HepG2 (cell line): ENCODE results near the gene ATP2B2. TPM values are rescaled to one million over a fixed set of nuclear protein-coding genes. Genes with fewer than 3 reads are reported as not detected.

Source experiments
- BRF2 ChIP-seq: sonication (generic); formaldehyde crosslinking; IDR thresholded peaks from 2 replicates; pipeline ENCODE4 v1.8.1; 2022; ENCODE audit warnings: mild to moderate bottlenecking, missing genetic modification reagents
- ETV5 ChIP-seq: IDR thresholded peaks from 2 replicates; pipeline ENCODE4 v1.6.1; 2018; ENCODE audit warnings: missing biosample characterization, missing genetic modification reagents, inconsistent platforms, borderline replicate concordance
- HDAC2 ChIP-seq: sonication (generic); formaldehyde crosslinking; IDR thresholded peaks from 2 replicates; pipeline ENCODE4 v1.4.0; 2020; ENCODE audit warnings: missing genetic modification reagents
- JDP2 ChIP-seq: sonication (generic); formaldehyde crosslinking; IDR thresholded peaks from 2 replicates; pipeline ENCODE4 v1.8.1; 2022; ENCODE audit warnings: missing genetic modification reagents, borderline replicate concordance
- KLF12 ChIP-seq: sonication (generic); formaldehyde crosslinking; IDR thresholded peaks from 2 replicates; pipeline ENCODE4 v1.4.0; 2020; ENCODE audit warnings: missing genetic modification reagents, borderline replicate concordance
- MIER3 ChIP-seq: IDR thresholded peaks from 2 replicates; pipeline ENCODE4 v1.6.1; 2016; ENCODE audit warnings: missing compliant biosample characterization, borderline replicate concordance
- NFYB ChIP-seq: sonication (generic); formaldehyde crosslinking; IDR thresholded peaks from 2 replicates; pipeline ENCODE4 v1.4.0; 2020; ENCODE audit warnings: missing genetic modification reagents
- SP5 ChIP-seq: IDR thresholded peaks from 2 replicates; pipeline ENCODE4 v1.6.1; 2016; ENCODE audit warnings: low read depth, borderline replicate concordance
- TBP ChIP-seq: sonication (generic); formaldehyde crosslinking; IDR thresholded peaks from 2 replicates; pipeline ENCODE4 v1.5.0; 2020; ENCODE audit warnings: missing genetic modification reagents
- TEAD2 ChIP-seq: sonication (generic); formaldehyde crosslinking; IDR thresholded peaks from 2 replicates; pipeline ENCODE4 v1.9.0; 2021; ENCODE audit warnings: missing genetic modification reagents
- THRA ChIP-seq: sonication (generic); formaldehyde crosslinking; IDR thresholded peaks from 2 replicates; pipeline ENCODE4 v1.4.0; 2020; ENCODE audit warnings: missing genetic modification reagents, borderline replicate concordance
- TIGD3 ChIP-seq: sonication (generic); formaldehyde crosslinking; IDR thresholded peaks from 2 replicates; pipeline ENCODE4 v1.5.1; 2020; ENCODE audit warnings: mild to moderate bottlenecking, missing genetic modification reagents, borderline replicate concordance
- ZBTB34 ChIP-seq: sonication (generic); formaldehyde crosslinking; IDR thresholded peaks from 2 replicates; pipeline ENCODE4 v1.8.0; 2022; ENCODE audit warnings: mild to moderate bottlenecking, missing genetic modification reagents
- ZKSCAN8 ChIP-seq: IDR thresholded peaks from 2 replicates; pipeline ENCODE4 v1.6.1; 2016; ENCODE audit warnings: borderline replicate concordance, missing genetic modification reagents, missing compliant biosample characterization
- ZNF292 ChIP-seq: sonication (generic); formaldehyde crosslinking; IDR thresholded peaks from 2 replicates; pipeline ENCODE4 v1.8.1; 2022; ENCODE audit warnings: mild to moderate bottlenecking, low read depth, missing genetic modification reagents, borderline replicate concordance
- ZNF605 ChIP-seq: sonication (generic); formaldehyde crosslinking; IDR thresholded peaks from 2 replicates; pipeline ENCODE4 v1.8.0; 2022; ENCODE audit warnings: mild to moderate bottlenecking, missing genetic modification reagents
- ZNF710 ChIP-seq: sonication (generic); formaldehyde crosslinking; IDR thresholded peaks from 2 replicates; pipeline ENCODE4 v1.5.0; 2020; ENCODE audit warnings: mild to moderate bottlenecking, missing genetic modification reagents, borderline replicate concordance
- ZNF749 ChIP-seq: sonication (generic); formaldehyde crosslinking; IDR thresholded peaks from 2 replicates; pipeline ENCODE4 v1.8.0; 2022; ENCODE audit warnings: mild to moderate bottlenecking, missing genetic modification reagents, moderate library complexity, borderline replicate concordance
- ZNF788 ChIP-seq: sonication (generic); formaldehyde crosslinking; IDR thresholded peaks from 2 replicates; pipeline ENCODE4 v1.5.0; 2020; ENCODE audit warnings: mild to moderate bottlenecking, missing genetic modification reagents, borderline replicate concordance
- polyA plus RNA-seq, 8 experiments: library from polyadenylated mRNA; depleted of rRNA in 3 of 8; stranded (reverse) in 7 of 8; unstranded in 1 of 8; fragments of >200 nt; fragmentation: Illumina TruSeq in 4 of 8; extraction: Trizol in 4 of 8; gene quantifications; 2 replicates each; pipeline versions ENCODE4 v1.2.1 to v1.2.3, GENCODE V29; 2011 to 2016; ENCODE audit warnings: low read depth in 4 of 8, missing spikeins in 1 of 8, mixed read lengths in 1 of 8; ENCODE audit not compliant: insufficient read depth in 1 of 8
- total RNA-seq, 5 experiments: library from RNA; depleted of rRNA; stranded (reverse); fragments of >200 nt; fragmentation: Illumina TruSeq; extraction: Trizol; gene quantifications; 2 replicates each; pipeline ENCODE4 v1.2.3, GENCODE V29; 2016; ENCODE audit warnings: low read depth in 1 of 5
- TF ChIP-seq, protein P1 (sequence below): sonication (generic); IDR thresholded peaks from 2 replicates; pipeline ENCODE4 v1.6.1; 2016; ENCODE audit warnings: low read depth, borderline replicate concordance

ATP2B2 gene
- total and polyA plus RNA-seq, 2 of the 13 experiments (the other 11 are each of a cell fraction or from before 2014, with no cell fraction given), result 1.5 to 2.3 TPM

- TF ChIP-seq JDP2 (CRISPR knock-in tag) (no peak), BRF2 (CRISPR knock-in tag) (no peak), ETV5 (CRISPR knock-in tag) (peak; percentile 78; the same call in 1 of the 2 replicates), TIGD3 (CRISPR knock-in tag) (no peak), SP5 (CRISPR knock-in tag) (0 out of 2 replicates have a peak, but pooled peaks have one; percentile 13), ZNF292 (CRISPR knock-in tag) (no peak), ZBTB34 (no peak), ZNF710 (CRISPR knock-in tag) (peak; percentile 83; the same call in 1 of the 2 replicates), ZNF749 (CRISPR knock-in tag) (no peak), TEAD2 (CRISPR knock-in tag) (no peak), ZKSCAN8 (CRISPR knock-in tag) (no peak), ZNF788 (CRISPR knock-in tag) (peak; percentile 32; the same call in 1 of the 2 replicates), HDAC2 (CRISPR knock-in tag) (peak; percentile 78), THRA (CRISPR knock-in tag) (0 out of 2 replicates have a peak, but pooled peaks have one; percentile 65), TBP (CRISPR knock-in tag) (no peak), NFYB (CRISPR knock-in tag) (no peak), MIER3 (peak; percentile 43; the same call in 1 of the 2 replicates), ZNF605 (CRISPR knock-in tag) (0 out of 2 replicates have a peak, but pooled peaks have one; percentile 26), KLF12 (CRISPR knock-in tag) (no peak)
- TF ChIP-seq, protein P1, sequence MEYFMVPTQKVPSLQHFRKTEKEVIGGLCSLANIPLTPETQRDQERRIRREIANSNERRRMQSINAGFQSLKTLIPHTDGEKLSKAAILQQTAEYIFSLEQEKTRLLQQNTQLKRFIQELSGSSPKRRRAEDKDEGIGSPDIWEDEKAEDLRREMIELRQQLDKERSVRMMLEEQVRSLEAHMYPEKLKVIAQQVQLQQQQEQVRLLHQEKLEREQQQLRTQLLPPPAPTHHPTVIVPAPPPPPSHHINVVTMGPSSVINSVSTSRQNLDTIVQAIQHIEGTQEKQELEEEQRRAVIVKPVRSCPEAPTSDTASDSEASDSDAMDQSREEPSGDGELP, result peak; percentile 83; the same call in 1 of the 2 replicates
Observed at GRCh38 chr3:10292505-10293419, 212.6 kb downstream of the ATP2B2 start, which contains the start of gene GHRL (continued).
